Esophagus squamous epithelium (tissue), 5 donors: ENCODE measurements around the gene TYK2. TPM values are rescaled to one million over a fixed set of nuclear protein-coding genes. Genes with fewer than 3 reads are reported as not detected.

Source experiments
- DNase-seq: peaks from one replicate; lab custom pipeline; 2025; lab: John Stamatoyannopoulos, UW
- H3K27ac ChIP-seq, 4 donors: fragments of 200-600 bp; sonication (generic); one replicate each; pipeline ENCODE4 v1.5.1; 2016 to 2019; ENCODE audit warnings: mild to moderate bottlenecking in 1 of 4
- H3K27me3 ChIP-seq, 4 donors: fragments of 200-600 bp; sonication (generic); 1 replicate in 3 of 4; 2 replicates in 1 of 4; pipeline versions ENCODE4 v1.5.1 to v1.6.0; 2017 to 2021; ENCODE audit warnings: antibody characterized with exemption in 1 of 4
- H3K36me3 ChIP-seq, 3 donors: fragments of 200-600 bp; sonication (generic); one replicate each; pipeline ENCODE4 v1.5.1; 2016 to 2019
- H3K4me1 ChIP-seq, 3 donors: fragments of 200-600 bp; sonication (generic); one replicate each; pipeline ENCODE4 v1.5.1; 2017 to 2019
- H3K4me3 ChIP-seq, 4 donors: fragments of 200-600 bp; sonication (generic); 1 replicate in 3 of 4; 2 replicates in 1 of 4; pipeline ENCODE4 v1.5.1; 2016 to 2019; ENCODE audit warnings: mild to moderate bottlenecking in 2 of 4, moderate library complexity in 1 of 4
- H3K9me3 ChIP-seq, 3 donors: fragments of 200-600 bp; sonication (generic); one replicate each; pipeline ENCODE4 v1.5.1; 2016 to 2019
- POLR2A ChIP-seq, 4 donors: fragments of 450-650 bp; IDR thresholded peaks; one replicate each; pipeline ENCODE4 v1.6.1; 2017; ENCODE audit warnings: antibody characterized with exemption in 4 of 4, mild to moderate bottlenecking in 4 of 4, moderate library complexity in 3 of 4
- WGBS, 2 donors: methylation state at CpG; one replicate each; pipeline ENCODE4 v1.1.5; 2018; 5-methylcytosine and 5-hydroxymethylcytosine counted together
- intact Hi-C: fragments of 100-400 bp; cut with DNase I; formaldehyde crosslinking; loops from one replicate; pipeline ENCODE4 v1.15.0; 2022
- total RNA-seq, 4 donors: library from RNA; depleted of rRNA; stranded (reverse); fragments of >200 nt; gene quantifications; one replicate each; pipeline ENCODE4 v1.1.0, GENCODE V29; 2016
- TF ChIP-seq, protein P1 (sequence below), 6 experiments: fragments of 450-650 bp in 4 of 6; fragments of 200-600 bp in 2 of 6; sonication (generic) in 2 of 6; IDR thresholded peaks; one replicate each; pipeline ENCODE4 v1.5.1; 2016 to 2019; ENCODE audit warnings: antibody characterized with exemption in 6 of 6, mild to moderate bottlenecking in 4 of 6, moderate library complexity in 4 of 6
- donor health status: DM: yes; HTN: yes; CAD: no.

The TYK2 gene
- total RNA-seq, 4 donors from 2014 or later: 41.8 to 74.2 (median 50.7) TPM

DNA sequence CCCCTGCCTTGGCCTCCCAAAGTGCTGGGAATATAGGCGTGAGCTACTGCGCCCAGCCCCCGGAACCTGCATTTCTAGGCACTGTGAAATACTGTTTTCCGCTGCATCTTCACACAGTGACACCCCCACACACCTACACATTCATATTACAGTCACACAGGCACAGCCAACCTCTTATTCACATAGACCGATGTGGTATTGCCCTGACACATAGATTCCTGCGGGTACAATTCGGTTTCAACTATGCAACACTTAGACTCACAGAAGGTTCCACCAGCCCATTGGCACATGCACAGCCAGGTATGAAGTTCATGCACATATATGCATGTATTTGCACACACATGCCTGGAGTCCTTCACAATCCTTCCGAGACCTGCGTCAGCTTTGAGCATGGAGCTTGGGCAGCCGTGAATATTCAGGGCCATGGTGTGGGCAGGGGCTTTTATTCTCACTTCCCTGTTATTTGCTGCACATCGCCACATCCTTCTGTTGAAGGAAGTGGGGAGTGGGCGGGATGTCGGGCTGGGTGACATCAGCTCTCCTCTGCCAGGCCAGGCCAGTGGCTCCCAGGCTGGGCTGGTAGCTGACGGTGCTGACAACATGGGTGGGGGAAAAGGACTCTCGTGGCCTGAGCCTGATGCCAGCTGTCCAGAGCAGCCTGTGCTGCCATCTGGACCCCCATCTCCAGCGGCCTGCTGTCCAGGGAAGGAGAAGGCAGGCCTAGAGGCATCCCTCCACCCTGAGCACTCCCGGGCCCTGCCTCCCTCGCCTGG lies 28.3 kb upstream of the TYK2 start:
- WGBS, 2 donors: 66 to 73% methylated on average over 7 to 11 of the region's 18 CpGs
- Histone ChIP-seq H3K36me3 (no peaks in the 10 kb centered on the region), H3K4me1 (peaks cover 9 to 58% (median 10%) of the 10 kb centered on the region in 3 donors), H3K4me3 (no peak overlapping the region), H3K27me3 (peaks cover 0 to 62% (median 2%) of the 10 kb centered on the region in 4 donors), H3K27ac (peak overlapping the region in 3 of 4 donors; percentile 5 to 58 (median 24)), H3K9me3 (no peaks in the 10 kb centered on the region)
- no peak for DNase-seq
- intact Hi-C loops: loop anchor here (10.0 kb wide), 1 partner anchor 166 kb away; no protein-coding TSS in a partner anchor
- TF ChIP-seq, protein P1, sequence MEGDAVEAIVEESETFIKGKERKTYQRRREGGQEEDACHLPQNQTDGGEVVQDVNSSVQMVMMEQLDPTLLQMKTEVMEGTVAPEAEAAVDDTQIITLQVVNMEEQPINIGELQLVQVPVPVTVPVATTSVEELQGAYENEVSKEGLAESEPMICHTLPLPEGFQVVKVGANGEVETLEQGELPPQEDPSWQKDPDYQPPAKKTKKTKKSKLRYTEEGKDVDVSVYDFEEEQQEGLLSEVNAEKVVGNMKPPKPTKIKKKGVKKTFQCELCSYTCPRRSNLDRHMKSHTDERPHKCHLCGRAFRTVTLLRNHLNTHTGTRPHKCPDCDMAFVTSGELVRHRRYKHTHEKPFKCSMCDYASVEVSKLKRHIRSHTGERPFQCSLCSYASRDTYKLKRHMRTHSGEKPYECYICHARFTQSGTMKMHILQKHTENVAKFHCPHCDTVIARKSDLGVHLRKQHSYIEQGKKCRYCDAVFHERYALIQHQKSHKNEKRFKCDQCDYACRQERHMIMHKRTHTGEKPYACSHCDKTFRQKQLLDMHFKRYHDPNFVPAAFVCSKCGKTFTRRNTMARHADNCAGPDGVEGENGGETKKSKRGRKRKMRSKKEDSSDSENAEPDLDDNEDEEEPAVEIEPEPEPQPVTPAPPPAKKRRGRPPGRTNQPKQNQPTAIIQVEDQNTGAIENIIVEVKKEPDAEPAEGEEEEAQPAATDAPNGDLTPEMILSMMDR (IDR thresholded peaks at IDR 0.05): no peak
- no peak for TF ChIP-seq POLR2A (IDR thresholded peaks at IDR 0.05)

DNA sequence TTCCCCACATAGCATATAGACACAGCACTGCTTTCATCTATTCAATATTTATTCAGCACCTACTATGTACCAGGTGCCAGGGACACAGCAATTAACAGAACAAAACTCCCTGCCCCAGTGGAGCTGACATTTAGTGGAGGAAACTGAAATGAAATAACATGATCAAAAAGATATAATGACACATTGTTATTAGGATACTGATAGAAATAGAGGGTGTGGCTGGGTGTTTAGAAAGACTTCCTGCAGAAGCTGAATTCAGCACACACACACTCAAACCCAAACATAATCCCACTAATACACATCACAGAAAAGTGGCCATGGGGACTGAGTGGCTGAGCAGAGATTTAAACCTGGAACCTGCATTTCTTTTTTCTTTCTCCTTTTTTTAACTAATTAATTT lies 26.7 kb upstream of the TYK2 start:
- peaks cover 14 to 69% (median 16%) of the 10 kb centered on the region in 3 donors for H3K4me1 ChIP-seq
- no peak overlapping the region for H3K27ac ChIP-seq
- peaks cover 0 to 62% (median 2%) of the 10 kb centered on the region in 4 donors for H3K27me3 ChIP-seq
- DNase-seq: no peak
- intact Hi-C loops: loop anchor here (10.0 kb wide), 1 partner anchor 168 kb away; no protein-coding TSS in a partner anchor
- H3K36me3 ChIP-seq: no peaks in the 10 kb centered on the region
- no peak overlapping the region for H3K4me3 ChIP-seq
- TF ChIP-seq, protein P1 (IDR thresholded peaks at IDR 0.05): no peak
- no peak for TF ChIP-seq POLR2A (IDR thresholded peaks at IDR 0.05)
- no peaks in the 10 kb centered on the region for H3K9me3 ChIP-seq

DNA sequence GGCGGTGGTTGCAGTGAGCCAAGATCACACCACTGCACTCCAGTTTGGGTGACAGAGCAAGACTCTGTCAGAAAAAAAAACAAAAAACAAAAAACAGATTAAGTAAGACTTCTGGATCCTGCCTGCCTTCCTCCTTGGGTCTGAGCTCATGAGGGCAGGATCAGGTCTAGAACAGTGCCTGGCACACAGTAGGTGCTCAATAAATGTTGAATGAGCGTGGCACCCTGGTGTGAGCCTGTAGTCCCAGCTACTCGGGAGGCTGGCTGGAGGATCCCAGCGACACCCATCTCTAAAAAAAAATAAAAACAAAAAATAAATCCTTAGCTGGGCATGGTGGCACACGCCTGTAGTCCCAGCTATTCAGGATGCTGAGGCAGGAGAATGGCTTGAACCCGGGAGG lies 25.8 kb upstream of the TYK2 start:
- DNase-seq: no peak
- TF ChIP-seq POLR2A (IDR thresholded peaks at IDR 0.05): no peak
- TF ChIP-seq, protein P1 (IDR thresholded peaks at IDR 0.05): no peak
- H3K27me3 ChIP-seq: peaks cover 0 to 62% (median 2%) of the 10 kb centered on the region in 4 donors
- H3K36me3 ChIP-seq: no peaks in the 10 kb centered on the region
- no peak overlapping the region for H3K4me3 ChIP-seq
- intact Hi-C loops: loop anchor here (10.0 kb wide), 1 partner anchor 169 kb away; no protein-coding TSS in a partner anchor
- H3K27ac ChIP-seq: no peak overlapping the region
- WGBS, 2 donors: 49 to 56% methylated on average over 5 to 6 of the region's 6 CpGs
- no peaks in the 10 kb centered on the region for H3K9me3 ChIP-seq
- peaks cover 23 to 78% (median 24%) of the 10 kb centered on the region in 3 donors for H3K4me1 ChIP-seq

DNA sequence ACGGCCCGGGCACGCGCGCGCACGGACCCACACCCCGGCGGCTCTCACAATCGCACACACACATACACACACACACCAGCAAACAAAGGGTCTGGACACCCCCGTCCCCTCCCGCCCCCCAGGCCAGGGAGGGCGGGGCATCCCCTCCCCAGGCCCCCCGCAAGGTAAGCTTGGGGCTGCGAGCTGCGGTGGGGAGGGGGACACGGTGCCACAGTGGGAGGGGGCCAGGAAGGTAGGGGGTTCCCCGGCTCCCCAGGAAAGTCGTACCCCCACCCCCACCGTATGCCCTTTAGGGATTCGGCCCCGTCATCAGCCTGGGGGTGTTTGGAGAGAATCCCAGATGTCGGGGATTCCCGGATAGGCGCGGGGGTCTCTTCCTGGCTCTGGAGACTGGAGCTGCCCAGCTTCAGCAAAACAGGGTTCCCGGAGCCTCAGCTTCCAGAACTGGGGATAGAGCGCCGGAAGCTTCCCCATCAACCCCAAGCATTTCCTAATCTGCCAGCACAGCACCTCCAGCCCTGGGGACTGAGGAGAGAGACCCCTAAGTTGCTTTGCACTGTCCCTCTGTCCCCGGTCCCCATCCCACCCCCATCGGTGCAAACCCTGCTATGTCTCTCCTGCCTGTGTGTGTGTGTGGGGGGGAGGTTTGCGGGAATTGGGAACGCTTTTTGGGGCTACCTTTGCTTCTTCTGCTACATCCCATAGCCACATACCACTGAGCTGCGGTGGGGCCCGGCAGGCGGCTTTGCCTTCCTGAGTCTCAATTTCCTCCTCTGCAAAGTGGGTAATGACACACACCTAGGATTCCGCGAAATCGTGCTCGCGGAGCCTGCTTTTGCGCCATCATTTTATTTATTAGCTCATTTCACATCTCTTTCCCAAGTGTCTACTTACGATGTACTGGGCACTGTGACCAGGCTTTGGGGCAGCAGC lies 24.8 kb upstream of the TYK2 start:
- 5 to 12% methylated on average over 13 to 20 of the region's 43 CpGs for WGBS, 2 donors
- H3K4me3 ChIP-seq: peak overlapping the region; percentile 67 to 93 (median 70)
- peaks cover 0 to 59% (median 2%) of the 10 kb centered on the region in 4 donors for H3K27me3 ChIP-seq
- H3K9me3 ChIP-seq: no peaks in the 10 kb centered on the region
- intact Hi-C loops: loop anchor here (10.0 kb wide), 1 partner anchor 170 kb away; no protein-coding TSS in a partner anchor
- H3K27ac ChIP-seq: peak overlapping the region in 2 of 4 donors; percentile 5 to 90
- H3K36me3 ChIP-seq: peaks cover 0 to 4% (median 0%) of the 10 kb centered on the region in 3 donors
- H3K4me1 ChIP-seq: peaks cover 27 to 88% (median 32%) of the 10 kb centered on the region in 3 donors
- TF ChIP-seq POLR2A (IDR thresholded peaks at IDR 0.05): no peak
- TF ChIP-seq, protein P1 (IDR thresholded peaks at IDR 0.05): no peak
- no peak for DNase-seq
